NCI-H146 treated with DMSO at 0.1 percent for 48 hours (cell line): ENCODE results near the gene RAD51B.

Source experiments
- DNase-seq: peaks from one replicate; lab custom pipeline; 2025; ENCODE audit not compliant: unreplicated experiment; lab: John Stamatoyannopoulos, UW

Gene RAD51B

DNA sequence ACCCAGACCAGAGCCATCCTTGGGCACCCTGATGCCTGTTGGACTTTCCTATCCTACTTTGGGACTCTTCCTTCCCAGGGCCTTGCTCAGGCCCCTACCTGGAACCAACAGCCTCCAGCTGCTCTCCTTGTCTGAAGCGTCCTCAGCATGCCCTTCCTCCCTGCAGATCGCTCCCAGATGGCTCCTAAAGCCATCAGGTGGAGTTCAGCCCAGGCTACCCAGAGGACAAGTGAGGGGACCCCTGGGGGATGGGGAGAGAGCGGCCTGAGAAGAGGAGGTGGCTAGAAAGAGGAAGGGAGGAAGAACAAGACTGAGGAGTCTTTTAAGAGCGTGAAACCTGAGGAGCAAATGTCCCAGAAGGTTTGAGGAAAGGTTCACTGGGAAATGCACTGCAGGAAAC is 736.7 kb downstream of the RAD51B start:
- DNase-seq, result no peak

DNA sequence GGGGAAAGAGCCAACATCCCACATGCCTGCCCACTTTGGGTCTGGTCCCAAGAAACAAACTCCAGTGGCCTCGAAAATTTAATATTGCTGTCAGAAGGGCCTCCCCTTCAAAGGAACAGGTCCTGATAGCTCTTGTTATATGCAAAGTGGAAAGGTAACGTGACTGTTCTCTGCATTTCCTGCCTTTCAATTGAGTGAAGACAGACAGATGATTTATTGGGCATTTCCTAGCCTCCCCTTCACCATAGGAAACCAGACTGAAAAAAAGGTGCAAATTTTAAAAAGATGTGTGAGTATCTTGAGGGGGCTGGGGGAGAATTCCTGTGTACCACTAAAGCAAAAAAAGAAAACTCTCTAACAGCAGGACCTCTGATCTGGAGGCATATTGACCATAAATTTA is 738.1 kb downstream of the RAD51B start:
- DNase-seq, result no peak

DNA sequence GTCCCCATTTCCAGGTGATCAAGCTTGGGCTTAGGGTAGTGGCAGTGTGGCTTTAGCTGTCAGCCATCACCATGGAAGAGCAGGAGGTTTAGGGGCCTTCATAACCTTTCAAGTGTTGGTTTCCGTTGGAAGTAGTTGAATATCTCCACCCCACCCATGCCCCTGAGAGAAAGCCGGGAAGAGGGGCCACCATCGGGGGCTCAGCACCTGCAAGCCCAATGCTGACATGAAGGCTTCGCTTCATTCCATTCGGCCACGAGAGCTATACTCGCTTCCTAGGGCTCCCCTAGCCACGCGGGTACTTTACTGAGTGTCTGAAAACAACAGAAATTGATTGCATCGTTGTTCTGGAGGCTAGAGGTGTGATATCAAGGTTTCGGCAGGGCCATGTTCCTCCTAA is 738.5 kb downstream of the RAD51B start:
- DNase-seq, result no peak

DNA sequence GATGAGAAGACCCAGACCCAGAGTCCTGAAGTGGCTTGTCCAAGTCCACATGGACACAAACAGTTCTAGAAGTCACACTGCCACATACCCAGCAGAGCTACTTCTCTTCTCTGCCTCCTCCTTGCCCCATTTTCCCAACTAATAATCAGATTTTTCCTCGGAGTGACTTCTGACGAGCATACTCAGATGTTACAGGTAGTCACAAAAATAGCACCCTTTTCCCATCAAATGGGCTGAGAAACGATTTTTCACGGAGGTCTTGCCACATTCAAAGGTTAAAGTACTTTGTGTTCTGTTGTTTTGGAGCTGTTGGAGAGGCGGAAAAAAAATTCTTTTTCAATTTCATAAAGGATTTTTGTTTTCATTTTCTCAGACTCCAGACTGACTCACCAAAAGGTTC is 740.4 kb downstream of the RAD51B start:
- DNase-seq, result no peak

DNA sequence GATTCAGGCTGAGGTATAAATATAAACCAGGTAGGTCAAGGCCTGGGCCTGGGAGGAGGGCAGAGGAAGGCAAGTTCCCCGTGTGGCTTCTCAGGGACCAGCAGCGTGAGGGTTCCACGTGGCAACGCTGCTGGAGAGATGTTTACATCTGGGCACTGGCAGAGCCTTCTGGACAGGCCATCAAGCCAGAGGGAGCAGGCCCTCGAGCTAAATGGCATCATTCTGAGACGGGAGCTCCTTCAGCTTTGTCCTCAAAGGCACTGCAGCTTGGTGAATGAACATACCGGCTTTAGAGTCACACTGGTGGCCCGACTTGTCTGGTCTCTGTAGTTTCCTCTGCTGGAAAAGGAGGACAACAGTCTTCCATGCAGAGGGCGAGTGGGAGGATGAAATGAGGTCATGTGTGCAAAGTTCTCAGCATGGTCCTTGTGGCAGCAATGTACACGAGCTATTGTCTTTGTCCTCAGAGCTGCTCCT is 742.0 kb downstream of the RAD51B start:
- no peak for DNase-seq

DNA sequence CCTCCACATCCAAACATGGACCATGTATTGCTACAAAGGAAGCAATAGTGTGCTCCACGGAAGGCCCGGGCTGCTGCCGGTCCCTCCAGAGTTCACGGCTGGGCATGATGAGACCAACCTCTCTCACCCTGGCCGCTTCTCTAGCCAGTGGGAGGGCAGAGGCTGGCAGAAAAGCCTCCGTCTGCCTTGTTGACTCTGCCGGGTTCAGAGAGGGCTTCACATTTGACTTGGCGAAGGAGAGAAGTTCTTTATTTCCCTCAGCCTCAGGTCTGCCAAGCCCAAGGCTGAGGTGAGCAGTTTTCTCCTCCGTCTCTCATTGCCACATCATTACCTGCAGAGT is 743.3 kb downstream of the RAD51B start:
- DNase-seq, result no peak

DNA sequence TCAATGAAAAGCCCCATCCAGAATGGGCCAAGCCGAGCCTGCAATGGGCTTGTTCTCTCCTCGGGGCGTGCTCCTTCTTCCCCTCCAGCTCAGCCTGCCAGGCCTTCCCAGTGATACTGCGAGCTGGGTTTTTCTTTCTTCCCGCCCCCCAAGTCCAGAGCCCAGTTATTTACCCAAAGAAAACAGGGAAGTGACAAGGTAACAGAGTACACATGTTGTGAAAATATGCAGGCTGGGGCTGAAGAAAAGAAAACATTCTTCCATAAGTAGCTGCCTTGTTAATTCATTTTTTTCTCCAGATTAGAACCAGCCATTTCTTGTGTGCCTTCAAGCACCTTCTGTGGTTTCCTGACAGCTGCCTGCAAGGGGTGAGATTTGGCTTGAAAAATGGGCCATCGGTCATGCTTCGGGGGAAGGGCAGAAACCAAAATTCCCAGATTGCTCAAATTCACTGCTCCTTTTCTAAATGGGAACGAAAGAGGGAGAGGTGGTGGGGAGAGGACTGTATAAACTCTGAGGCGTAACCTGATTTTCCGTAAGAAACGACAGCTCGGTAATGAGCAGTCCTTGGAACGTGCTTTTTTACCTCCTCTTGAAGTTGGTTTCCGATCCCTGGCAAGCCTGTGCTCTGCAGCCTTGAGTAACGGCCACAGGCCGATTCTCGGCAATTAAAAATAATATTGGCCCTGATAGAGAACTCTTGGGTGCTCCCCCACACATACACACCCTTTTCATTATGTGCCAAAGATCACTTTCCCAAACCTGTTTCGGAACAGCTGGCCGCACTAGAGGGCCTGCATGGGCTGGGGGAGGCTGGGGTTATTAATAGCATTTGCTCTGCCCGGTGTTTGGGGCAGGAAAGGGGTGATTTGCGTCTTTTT is 743.9 kb downstream of the RAD51B start:
- DNase-seq, result no peak

DNA sequence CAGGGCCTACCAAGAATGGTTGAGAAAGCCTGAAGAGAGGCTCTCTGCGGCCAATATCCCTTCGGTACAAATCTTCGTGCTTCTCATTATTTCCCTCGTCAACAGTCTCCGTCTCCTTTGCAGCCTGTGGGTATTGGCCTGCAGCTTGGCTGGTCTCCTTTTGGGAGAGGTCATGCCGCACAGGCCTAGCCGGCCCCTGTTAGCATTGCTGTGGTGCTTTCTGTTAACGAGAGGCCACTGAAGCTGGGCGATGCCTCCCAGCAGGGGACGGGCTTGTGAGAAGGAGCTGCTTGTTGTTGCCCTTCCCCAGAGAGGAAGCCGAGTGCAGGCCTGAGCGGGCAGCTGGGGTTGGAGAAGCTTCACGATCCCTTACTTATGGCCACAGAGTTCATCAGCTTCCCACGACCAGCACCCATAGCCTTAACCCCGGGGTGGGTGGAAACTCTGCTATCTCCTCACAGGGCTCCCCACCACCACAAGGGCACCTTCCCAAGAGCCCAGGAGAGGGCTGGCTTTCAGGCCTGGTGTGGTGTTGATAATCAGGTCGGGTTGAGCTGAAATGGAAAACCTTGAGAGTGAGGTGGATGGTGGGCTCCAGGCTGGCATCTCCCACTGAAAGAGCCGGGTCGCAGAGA is 744.7 kb downstream of the RAD51B start:
- no peak for DNase-seq

DNA sequence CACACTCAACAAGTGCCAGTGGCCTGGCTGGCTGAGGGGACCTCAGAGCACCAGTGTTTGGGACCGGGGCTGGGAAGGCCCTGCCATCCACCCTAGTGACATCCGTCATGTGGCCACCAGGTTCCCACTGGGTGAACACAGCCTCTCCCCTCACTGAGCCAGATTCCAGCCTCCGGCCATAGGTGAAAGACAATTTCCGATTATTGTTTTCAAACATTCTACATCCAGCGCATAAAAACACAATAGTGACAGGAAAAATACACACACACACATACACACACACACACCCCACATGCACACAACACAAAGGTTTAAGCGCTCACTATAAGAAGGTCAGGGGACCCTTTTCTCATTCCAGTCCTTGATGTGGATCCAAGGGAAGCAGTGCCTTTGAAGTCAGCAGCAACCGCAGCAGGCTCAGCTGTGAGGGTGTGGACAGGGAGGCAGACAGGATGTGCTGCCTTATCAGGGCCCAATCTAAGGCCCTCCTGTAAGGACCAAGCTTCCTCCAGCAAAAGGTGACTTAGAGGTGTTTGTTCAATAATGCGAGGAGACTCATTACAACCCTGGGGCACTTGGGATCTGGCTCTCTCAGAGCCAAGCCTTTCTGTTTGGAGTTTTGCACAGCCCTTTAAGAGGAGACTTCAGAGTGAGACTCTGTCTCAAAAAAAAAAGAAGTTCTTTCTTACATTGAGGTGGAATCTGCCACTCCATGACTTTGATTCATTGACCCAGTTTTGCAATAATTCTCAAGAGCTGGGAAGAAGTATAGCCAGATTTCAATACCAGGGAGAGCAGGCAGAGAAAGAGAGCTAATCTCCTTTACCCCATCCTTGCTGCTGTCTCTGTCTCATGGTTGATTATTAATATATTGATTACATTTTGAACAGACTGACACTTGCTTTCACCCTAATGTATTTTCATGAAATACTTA is 745.5 kb downstream of the RAD51B start:
- DNase-seq, result no peak

DNA sequence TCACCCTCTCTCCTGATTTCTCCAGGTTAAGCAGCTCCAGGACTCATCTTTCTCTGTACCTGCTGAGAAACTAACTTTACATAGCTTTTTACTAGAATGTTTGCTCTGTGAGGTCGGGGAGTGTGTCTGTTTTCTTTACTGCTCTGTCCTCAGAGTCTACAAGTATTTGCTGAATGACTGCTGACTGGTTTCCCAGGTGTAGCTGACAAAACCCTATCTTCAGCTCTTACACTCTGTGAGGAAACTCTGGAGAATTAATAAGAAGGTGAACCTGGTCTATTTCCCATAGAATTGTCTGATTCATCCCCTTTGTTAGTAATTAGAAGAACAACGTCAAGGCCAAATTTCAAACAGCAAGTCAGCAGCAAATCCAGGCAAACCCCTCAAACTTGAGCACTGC is 746.5 kb downstream of the RAD51B start:
- DNase-seq, result no peak

DNA sequence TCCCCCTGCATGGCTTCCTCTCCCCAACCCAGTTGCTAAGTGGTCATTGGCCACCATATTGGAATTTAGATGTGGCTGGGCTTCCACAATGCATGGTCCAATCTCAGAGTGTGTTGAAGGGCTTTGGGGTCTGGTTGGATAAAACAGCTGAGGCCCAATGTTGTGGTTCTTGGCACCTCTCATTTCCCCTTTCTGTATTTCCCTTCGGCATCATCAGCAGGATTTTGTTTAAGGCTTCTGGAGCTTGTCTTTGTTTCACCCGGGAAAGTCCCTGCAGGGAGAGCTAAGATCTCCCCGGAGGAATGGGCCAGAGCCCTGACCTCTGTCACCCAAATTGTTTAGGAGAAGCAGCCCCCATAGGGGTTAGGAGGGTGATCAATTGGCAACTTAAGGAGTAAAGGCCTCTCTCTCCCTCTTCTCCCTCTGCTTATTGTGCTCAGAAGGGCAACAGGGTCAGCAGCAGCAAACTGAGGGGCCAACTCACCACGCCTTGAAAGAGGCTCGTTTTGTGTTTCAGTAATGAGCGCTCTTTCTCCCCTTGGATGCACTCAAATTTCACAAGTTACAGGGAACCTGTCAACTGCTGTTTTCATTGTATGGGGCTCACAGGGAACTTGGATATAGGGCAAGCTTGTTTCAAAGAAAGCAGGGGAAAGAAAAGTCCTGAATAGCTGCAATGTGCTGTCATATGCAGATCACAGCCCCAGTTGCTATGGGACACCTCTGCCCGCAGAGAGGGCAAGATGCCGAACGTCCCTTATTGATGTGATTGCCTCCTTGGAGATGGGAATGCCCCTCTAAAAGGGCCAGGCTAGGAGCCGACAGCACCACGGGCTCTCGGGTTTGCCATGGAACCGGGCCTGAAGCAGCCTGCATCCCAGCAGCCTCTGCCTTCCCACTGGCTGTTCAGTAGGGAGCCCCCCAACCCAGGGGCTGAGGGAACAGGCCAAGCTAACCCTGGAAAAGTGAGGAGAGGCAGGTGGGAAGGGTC is 749.6 kb downstream of the RAD51B start:
- DNase-seq, result no peak

DNA sequence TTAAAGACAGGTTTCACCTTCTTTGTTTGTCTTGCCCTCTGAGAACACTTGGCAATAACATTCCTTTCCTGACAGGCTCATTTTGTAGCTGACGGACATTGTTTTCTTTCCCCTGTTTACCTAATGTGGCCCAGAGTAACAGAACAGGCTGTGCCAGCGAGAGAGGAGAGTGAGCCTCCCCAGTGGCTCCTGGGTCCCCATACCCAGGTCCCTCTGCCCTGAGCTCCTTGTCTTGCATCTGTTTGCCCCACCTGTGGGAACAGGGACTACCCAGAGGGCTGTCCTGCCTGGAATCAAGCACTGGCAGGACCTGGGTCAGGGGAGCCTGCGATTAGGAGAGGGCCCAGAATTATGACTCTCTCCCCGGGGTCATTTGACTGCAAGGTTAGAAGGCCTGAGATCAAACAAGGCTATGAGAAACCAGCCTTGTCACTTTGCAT is 750.4 kb downstream of the RAD51B start:
- no peak for DNase-seq

DNA sequence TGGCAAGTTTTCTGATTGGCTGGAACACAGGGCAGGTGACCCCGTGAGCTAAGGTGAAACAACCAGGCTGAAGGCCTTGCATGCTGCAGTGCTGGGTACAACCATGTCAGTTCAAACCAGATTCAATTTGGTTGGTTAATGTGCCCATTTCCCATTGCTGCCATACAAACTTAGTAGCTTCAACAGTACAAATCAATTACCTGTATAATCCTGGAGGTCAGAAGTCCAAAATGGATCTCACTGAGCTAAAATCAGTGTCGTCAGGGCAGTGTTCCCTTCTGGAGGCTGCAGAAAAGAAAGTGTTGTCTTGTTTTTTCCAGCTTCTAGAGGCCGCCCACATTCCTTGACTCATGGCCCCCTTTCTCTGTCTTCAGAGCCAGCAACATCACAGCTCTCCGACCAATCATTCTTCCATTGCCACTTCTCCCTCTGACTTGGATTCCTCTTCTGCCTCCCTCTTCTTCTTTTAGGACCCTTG is 751.6 kb downstream of the RAD51B start:
- DNase-seq, result no peak

DNA sequence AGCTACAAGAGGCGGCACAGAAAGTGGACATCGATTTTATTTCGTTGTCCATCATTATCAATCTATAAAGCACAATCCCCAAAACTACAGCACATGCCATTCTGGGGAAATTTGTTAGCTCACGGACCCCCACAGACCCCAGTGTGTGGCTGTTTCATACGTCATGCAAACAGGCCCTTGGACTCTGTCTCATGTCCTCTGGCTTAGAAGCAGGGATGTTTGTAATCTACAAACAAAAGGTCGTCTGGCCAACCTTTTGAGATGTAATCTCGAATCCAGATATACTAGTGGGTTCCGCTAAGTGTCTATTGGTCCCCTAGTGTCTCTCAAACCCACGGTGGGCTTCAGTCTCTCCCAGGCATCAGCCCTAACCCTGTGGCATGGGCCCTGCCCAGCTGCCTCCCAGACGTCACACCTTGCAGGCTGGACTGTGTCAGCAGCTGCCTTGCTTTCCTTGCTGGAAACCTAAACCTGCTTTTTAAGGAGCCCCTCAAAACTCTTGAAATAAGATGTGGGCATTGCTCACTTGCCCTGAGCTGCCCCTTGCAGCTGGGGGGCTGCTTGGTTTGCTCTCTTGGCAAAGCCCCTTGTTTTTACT is 752.4 kb downstream of the RAD51B start:
- DNase-seq, result no peak

DNA sequence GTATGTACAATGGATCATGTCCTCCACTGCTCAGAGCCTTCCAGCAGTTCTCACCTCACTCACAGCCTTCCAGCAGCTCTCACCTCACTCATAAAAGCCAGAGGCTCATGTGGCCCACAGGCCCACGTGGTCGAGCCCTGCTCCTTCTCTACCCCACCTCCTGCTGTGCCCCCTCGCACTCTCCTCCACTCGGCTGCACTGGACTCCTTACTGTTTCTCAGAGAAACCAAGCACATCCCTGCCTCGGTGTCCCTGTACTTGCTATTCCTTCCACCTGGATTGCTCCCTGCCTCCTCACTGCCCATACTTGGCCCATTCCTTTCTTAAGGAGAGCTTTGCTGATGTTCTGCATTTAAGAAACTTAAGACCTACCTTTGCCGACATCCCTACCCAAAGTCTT is 753.5 kb downstream of the RAD51B start:
- DNase-seq, result no peak

DNA sequence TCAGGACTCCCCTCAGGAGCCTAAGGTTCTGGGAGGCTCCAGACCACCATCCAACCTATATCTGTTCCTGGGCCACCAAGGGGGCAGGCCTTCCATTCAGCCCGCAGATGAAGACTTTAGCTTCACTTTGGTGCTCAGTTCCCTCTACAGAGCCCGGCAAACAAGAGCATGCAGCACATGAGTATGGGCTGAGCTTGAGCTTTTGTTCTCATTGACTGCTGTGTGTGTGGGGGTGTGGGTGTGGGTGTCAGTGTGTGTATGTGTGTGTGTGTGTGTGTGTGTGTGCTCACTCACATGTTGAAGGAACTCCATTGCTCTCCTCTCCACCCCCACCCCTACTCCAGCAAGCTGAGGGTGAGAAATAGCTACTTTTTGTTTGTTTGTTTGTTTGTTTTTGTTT is 754.1 kb downstream of the RAD51B start:
- DNase-seq, result no peak

DNA sequence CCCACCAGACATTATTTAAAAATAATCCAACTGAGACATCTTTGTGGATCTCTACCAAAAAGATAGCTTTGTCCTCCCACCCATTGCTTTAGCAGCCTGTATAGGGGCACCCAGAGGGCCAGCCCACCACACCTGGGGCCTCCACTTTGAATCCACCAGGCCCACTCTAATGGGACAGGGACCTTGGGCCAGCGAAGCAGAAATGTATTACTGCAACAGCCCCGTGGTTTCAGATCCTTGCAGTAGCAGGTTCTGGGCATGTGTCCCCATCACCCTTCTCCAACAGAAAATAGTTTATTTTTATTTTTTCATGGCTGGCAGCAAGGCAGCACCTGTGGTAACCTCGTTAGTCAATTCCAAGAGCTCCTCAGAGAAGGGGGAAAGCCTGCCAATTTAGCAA is 754.9 kb downstream of the RAD51B start:
- DNase-seq, result no peak

DNA sequence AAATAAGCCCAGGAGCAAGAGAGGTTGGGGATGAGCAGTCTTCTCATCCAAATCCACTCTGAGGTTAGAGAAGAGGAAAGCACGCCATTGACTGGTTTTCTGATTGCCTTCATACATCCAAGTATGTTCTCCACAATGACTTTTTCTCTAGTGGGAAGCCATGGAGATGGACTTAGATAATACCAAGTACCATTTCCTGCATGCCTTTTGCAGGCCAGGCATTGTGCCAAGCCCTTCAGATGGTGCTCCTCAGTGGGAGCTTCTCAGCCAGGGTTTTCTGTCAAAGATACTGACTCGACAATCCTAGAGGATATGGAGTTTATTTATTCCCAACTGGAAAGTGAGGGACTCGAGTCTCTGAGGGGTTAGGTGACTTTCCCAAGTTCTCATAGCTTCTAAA is 755.3 kb downstream of the RAD51B start:
- no peak for DNase-seq

DNA sequence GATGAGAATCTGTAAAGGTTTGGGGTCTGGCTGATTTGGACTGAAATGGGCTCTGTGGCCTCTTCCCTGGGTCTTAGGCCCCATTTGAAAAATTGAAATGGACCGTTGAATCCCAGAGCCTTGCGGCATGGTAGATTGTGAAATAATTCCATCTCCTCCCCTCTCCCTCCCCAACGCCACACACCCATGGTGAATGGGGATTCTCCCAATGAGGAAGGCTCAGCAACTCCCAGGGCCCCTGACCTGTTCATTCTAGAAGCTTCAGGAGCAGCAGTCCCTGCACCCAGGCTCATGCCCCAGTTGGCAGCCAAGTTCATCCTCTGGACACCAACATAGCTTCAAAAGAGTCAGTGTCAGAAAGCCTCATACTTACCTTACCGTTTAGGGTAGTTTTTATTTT is 755.8 kb downstream of the RAD51B start:
- no peak for DNase-seq

DNA sequence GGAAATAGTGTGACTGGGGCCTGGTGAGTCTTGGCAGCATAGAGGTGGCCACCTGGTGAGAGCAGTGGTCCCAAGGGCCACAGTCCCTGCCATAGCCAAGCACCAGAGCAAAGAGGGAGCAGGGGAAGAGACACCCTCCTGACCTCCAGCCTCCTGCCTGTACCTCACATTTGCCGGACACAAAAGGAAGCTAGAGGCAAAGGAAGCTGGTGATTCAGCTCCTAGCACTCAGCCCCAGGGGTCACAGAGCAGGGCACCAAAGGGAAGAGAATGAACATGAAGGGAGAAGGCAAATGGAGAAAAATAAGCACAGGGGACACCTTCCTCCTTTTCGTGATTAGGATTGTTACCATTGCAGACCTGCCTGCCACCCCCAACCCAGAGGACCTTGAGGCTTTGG is 756.5 kb downstream of the RAD51B start:
- no peak for DNase-seq
